Neural crest cell (in vitro differentiated cells): ENCODE data around the gene P2RX2. TPM values are rescaled to one million over a fixed set of nuclear protein-coding genes. Genes with fewer than 3 reads are reported as not detected.

Experiments
- DNase-seq: peaks from one replicate; pipeline ENCODE4 v3.0.0; 2021; ENCODE audit warnings: low read depth, mixed read lengths, low spot score
- H3K27ac Mint-ChIP-seq: one replicate; pipeline ENCODE4 v1.8.0; 2021; ENCODE audit warnings: mild to moderate bottlenecking, mixed read lengths; ENCODE audit not compliant: unreplicated experiment
- H3K27me3 Mint-ChIP-seq: 2 replicates; pipeline ENCODE4 v1.8.0; 2021; ENCODE audit warnings: low read depth, mild to moderate bottlenecking, mixed read lengths
- H3K36me3 Mint-ChIP-seq: 2 replicates; pipeline ENCODE4 v1.8.0; 2021; ENCODE audit warnings: low read depth, mild to moderate bottlenecking, mixed read lengths
- H3K4me1 Mint-ChIP-seq: 2 replicates; pipeline ENCODE4 v1.8.0; 2021; ENCODE audit warnings: mixed read lengths
- H3K4me3 Mint-ChIP-seq: one replicate; pipeline ENCODE4 v1.8.0; 2021; ENCODE audit warnings: mild to moderate bottlenecking, mixed read lengths
- H3K9me3 Mint-ChIP-seq: 2 replicates; pipeline ENCODE4 v1.8.0; 2021; ENCODE audit warnings: mixed read lengths
- total RNA-seq: library from RNA; stranded (reverse); gene quantifications from 2 replicates; pipeline ENCODE4 v1.2.1, GENCODE V29; 2021
- TF ChIP-seq, protein P1 (sequence below): fragments of 200-600 bp; sonication (generic); conservative IDR thresholded peaks from 2 replicates; pipeline ENCODE4 v1.5.0; 2021; ENCODE audit warnings: antibody characterized with exemption, mild to moderate bottlenecking

P2RX2 gene
- total RNA-seq, 1 donor from 2014 or later, result not detected

DNA sequence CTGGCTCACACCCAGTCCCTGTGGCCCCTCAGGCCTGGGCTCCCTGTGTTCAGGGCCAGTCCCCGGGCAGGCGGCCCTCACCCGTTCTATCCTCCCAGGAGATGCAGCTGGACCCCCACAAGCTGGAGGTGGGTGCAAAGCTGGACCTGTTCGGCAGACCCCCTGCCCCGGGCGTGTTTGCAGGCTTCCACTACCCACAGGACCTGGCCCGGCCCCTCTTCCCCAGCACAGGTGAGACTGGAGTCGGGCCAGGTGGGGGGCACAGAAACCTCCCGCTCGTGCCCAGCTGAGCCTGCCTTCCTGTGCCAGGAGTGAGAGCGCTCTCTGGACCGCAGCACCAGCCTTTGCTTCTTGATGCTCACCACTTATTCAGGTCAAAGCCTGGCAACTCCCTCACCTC lies 41.9 kb upstream of the P2RX2 start:
- no peak for DNase-seq
- Mint-ChIP-seq H3K4me1 (no peaks in the 10 kb centered on the region), H3K9me3 (no peaks in the 10 kb centered on the region), H3K27me3 (peaks cover 12% of the 10 kb centered on the region), H3K27ac (no peak overlapping the region), H3K4me3 (no peak overlapping the region), H3K36me3 (peaks cover 10% of the 10 kb centered on the region)
- TF ChIP-seq, protein P1, sequence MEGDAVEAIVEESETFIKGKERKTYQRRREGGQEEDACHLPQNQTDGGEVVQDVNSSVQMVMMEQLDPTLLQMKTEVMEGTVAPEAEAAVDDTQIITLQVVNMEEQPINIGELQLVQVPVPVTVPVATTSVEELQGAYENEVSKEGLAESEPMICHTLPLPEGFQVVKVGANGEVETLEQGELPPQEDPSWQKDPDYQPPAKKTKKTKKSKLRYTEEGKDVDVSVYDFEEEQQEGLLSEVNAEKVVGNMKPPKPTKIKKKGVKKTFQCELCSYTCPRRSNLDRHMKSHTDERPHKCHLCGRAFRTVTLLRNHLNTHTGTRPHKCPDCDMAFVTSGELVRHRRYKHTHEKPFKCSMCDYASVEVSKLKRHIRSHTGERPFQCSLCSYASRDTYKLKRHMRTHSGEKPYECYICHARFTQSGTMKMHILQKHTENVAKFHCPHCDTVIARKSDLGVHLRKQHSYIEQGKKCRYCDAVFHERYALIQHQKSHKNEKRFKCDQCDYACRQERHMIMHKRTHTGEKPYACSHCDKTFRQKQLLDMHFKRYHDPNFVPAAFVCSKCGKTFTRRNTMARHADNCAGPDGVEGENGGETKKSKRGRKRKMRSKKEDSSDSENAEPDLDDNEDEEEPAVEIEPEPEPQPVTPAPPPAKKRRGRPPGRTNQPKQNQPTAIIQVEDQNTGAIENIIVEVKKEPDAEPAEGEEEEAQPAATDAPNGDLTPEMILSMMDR, result no peak

DNA sequence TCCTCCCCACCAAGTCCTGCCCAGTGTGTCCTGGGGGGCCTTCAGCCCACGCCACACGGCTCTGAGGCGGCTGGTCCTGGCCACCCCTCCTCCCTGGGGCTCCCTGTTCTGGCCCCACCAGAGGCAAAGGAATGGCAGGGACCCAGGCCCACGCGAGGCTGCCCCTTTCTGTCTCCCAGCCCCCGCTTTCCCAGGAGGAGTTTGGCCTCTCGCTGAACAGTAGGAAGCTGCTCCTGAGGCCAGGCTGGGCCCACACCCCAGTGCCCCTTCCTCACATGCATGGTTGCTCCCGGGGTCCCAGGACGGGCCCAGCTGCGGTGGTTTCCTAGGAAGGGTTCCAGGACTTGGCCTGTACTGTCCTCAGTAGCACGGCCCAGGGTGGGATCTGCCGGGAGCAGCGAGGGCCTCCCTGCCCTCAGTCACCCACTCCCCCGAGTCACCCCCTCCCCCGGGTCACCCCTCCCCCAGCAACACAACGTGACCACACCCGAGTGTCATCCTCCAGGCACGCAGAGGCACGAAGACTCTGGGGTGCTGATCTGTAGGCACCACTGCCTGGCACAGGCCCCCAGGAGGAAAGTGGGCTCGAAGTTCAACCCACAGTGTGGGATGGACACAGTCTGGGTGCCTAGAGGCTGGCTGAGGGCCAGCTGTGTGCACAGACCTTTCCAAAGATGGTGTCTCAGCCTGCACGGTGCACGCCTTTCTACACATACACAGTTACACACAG lies 41.2 kb upstream of the P2RX2 start:
- peaks cover 10% of the 10 kb centered on the region for H3K36me3 Mint-ChIP-seq

DNA sequence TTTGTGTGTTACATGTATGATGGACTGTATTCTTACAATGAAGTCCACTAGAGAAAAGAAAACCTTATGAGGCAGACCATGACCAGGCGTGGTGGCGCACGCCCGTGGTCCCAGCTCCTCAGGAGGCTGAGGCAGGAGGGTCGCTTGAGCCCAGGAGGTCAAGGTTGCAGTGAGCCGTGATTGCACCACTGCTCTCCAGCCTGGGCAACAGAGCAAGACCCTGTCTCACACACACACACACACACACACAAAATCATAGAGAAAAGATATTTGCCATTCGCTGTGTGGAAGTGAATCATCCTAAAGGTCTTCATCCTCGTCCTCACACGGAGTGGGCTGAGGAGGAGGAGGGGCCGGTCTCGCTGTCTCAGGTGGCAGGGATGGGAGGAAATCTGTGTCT lies 40.5 kb upstream of the P2RX2 start:
- Mint-ChIP-seq H3K4me3 (peak overlapping the region; percentile 8), H3K9me3 (no peaks in the 10 kb centered on the region), H3K36me3 (peaks cover 10% of the 10 kb centered on the region), H3K27ac (no peak overlapping the region), H3K4me1 (no peaks in the 10 kb centered on the region), H3K27me3 (peaks cover 22% of the 10 kb centered on the region)
- TF ChIP-seq, protein P1, result no peak
- DNase-seq, result no peak

More for the DNA sequence above, 41.2 kb upstream of the P2RX2 start:
- H3K27me3 Mint-ChIP-seq, result peaks cover 19% of the 10 kb centered on the region
- no peak overlapping the region for H3K27ac Mint-ChIP-seq
- TF ChIP-seq, protein P1, result no peak
- DNase-seq, result no peak
- no peaks in the 10 kb centered on the region for H3K4me1 Mint-ChIP-seq
- peak overlapping the region; percentile 8 for H3K4me3 Mint-ChIP-seq
- no peaks in the 10 kb centered on the region for H3K9me3 Mint-ChIP-seq

DNA sequence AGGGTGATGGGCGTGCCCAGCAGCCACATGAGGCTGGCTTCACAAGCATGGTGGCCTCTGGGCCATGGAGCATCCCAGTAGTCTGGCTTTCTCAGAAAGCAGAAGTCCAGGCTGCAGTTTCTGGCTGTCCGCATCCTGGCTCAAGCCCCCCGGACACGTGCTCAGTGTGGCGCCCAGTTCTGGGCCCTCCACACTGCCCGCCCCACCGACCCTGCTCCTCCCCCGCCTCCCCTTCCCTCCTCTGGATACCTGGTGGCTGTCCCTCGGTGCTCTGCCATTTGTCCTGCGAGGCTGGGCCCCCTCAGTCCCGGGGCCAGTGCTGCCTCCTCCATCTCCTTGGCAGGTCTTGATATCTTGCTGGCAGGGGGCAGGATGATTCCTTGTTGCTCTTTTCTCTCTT lies 39.8 kb upstream of the P2RX2 start:
- Mint-ChIP-seq H3K9me3 (no peaks in the 10 kb centered on the region), H3K27ac (peak overlapping the region; percentile 81), H3K4me3 (no peak overlapping the region), H3K4me1 (peaks cover 3% of the 10 kb centered on the region), H3K36me3 (peaks cover 12% of the 10 kb centered on the region), H3K27me3 (peaks cover 25% of the 10 kb centered on the region)
- TF ChIP-seq, protein P1, result no peak
- DNase-seq, result no peak

DNA sequence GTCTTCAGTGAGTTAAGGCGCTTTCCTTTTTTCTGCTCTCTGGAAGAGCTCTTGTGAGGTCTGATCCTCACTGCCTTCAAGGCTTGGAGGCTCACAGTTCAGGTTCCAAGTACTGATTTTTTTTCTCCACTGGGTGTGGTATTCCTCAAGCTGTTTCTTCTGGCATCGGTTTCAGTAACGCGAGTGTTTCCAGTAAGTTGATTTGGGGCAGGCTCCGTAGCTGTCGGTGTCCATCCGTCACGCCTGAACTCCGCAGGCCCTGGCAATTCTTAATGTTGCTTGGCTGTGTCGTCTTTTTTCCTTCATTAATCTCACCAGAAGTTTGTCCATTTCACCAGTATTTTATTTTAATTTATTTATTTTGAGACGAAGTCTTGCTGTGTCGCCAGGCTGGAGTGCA lies 38.8 kb upstream of the P2RX2 start:
- Mint-ChIP-seq H3K27ac (no peak overlapping the region), H3K4me1 (peaks cover 5% of the 10 kb centered on the region), H3K9me3 (no peaks in the 10 kb centered on the region), H3K4me3 (no peak overlapping the region), H3K36me3 (peaks cover 12% of the 10 kb centered on the region), H3K27me3 (peaks cover 35% of the 10 kb centered on the region)
- DNase-seq, result no peak
- TF ChIP-seq, protein P1, result no peak
